Measurements from ENCODE around the gene ZFYVE9.

DNA sequence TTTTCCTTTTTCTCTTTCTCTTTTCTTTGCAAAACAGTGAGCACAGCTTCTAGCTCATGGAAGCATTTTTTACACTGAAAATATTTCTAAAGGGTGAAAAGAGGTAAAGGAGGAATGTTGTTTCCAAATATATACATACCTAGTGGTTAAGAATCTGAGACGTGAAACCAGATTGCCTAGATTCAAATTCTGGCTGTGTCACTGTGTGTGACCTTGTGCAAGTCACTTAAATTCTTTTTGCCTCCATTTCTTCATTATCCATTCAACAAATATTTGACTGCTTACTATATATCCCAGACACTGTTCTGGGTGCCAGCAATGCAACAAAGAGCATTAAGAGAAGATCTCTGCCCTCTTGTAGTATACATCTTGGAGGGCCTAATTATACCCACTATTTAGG is 53.3 kb downstream of the ZFYVE9 start:
- TF ChIP-seq RFX5 (IDR thresholded peaks at IDR 0.05; ENCODE audit: low read depth, low read length) (no peak), CTCF (conservative IDR thresholded peaks at IDR 0.05; ENCODE audit: low read depth, low read length) (no peak), FOS (IDR thresholded peaks at IDR 0.05; ENCODE audit: low read depth, low read length) (no peak), MAZ (IDR thresholded peaks at IDR 0.05; ENCODE audit: borderline replicate concordance, low read depth, low read length) (no peak), SMC3 (IDR thresholded peaks at IDR 0.05; ENCODE audit: low read depth, low read length) (no peak), RAD21 (IDR thresholded peaks at IDR 0.05; ENCODE audit: low read length) (no peak), USF2 (IDR thresholded peaks at IDR 0.05; ENCODE audit: low read depth, low read length) (no peak), POLR2A (IDR thresholded peaks at IDR 0.05; ENCODE audit: low read depth, low read length) (no peak)

Data from IMR-90 (cell line).